Astrocyte (in vitro differentiated cells and primary cell): Measurements from ENCODE around the gene KSR2.

Source experiments
- CTCF ChIP-seq: IDR thresholded peaks from 2 replicates; pipeline ENCODE4 v1.5.1; 2011; ENCODE audit warnings: low read depth, mild to moderate bottlenecking, inconsistent platforms, low read length, moderate library complexity; ENCODE audit not compliant: insufficient read depth
- EZH2 ChIP-seq: IDR thresholded peaks from 2 replicates; pipeline ENCODE4 v1.6.1; 2012; ENCODE audit warnings: mild to moderate bottlenecking, low read length, inconsistent platforms; ENCODE audit not compliant: insufficient read depth

DNA sequence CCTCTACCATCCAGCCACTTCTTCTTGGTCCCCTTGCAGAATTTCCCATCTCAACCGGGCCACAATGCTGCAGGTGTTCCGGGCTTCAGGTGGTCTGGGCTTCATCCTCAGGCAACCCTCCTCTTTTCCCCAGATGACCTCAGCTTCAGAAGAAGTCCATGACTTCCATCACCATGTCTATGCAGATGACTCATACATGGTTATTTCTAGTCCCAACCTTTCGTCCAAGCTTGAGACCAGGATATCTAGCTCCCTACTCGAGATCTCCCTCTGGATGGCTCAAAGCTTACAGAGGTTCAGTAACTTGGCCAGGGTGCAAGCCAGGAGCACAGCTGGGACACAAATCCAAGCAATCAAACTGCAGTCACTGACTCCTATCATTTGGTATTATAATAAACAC lies 452.8 kb downstream of the KSR2 start:
- TF ChIP-seq CTCF (no peak), EZH2 (no peak)
